ENCODE data around the gene LAMA3. TPM values are rescaled to one million over a fixed set of nuclear protein-coding genes. Genes with fewer than 3 reads are reported as not detected.

Gene LAMA3
- total RNA-seq, 3 donors from 2014 or later, result 0.08 to 0.20 (median 0.11) TPM

- ATAC-seq (peak; percentile 23 to 31), DNase-seq (peak; percentile 27)
- H3K4me1 Mint-ChIP-seq (ENCODE audit: low read depth), result peaks cover 70% of the 10 kb centered on the region
- H3K4me3 Mint-ChIP-seq, result peak overlapping the region; percentile 69
- H3K36me3 Mint-ChIP-seq (ENCODE audit: insufficient read depth), result no peaks in the 10 kb centered on the region
- H3K9me3 Mint-ChIP-seq, result no peaks in the 10 kb centered on the region
- no peaks in the 10 kb centered on the region for H3K27me3 Mint-ChIP-seq (ENCODE audit: low read depth)
Observed at GRCh38 chr18:23994361-23994902, 305.2 kb downstream of the LAMA3 start.

- DNase-seq (no peak), ATAC-seq (no peak)
- Mint-ChIP-seq H3K36me3 (ENCODE audit: insufficient read depth) (no peaks in the 10 kb centered on the region), H3K4me1 (ENCODE audit: low read depth) (peaks cover 69% of the 10 kb centered on the region), H3K9me3 (no peaks in the 10 kb centered on the region), H3K27me3 (ENCODE audit: low read depth) (no peaks in the 10 kb centered on the region), H3K4me3 (peak overlapping the region; percentile 17)
Observed at GRCh38 chr18:23995180-23995579, 305.9 kb downstream of the LAMA3 start.

GRCh38 chr18:23998018-23998417, 308.8 kb downstream of the LAMA3 start:
- ATAC-seq, result no peak

GRCh38 chr18:23998820-23999219, 309.6 kb downstream of the LAMA3 start:
- Mint-ChIP-seq H3K9me3 (no peaks in the 10 kb centered on the region), H3K36me3 (ENCODE audit: insufficient read depth) (no peaks in the 10 kb centered on the region), H3K4me3 (peak overlapping the region; percentile 6), H3K4me1 (ENCODE audit: low read depth) (peaks cover 73% of the 10 kb centered on the region), H3K27me3 (ENCODE audit: low read depth) (no peaks in the 10 kb centered on the region)
- DNase-seq, result no peak
- no peak for ATAC-seq

More at GRCh38 chr18:23998018-23998417, 308.8 kb downstream of the LAMA3 start:
- Mint-ChIP-seq H3K36me3 (ENCODE audit: insufficient read depth) (no peaks in the 10 kb centered on the region), H3K9me3 (no peaks in the 10 kb centered on the region), H3K27me3 (ENCODE audit: low read depth) (no peaks in the 10 kb centered on the region), H3K4me1 (ENCODE audit: low read depth) (peaks cover 70% of the 10 kb centered on the region), H3K4me3 (no peak overlapping the region)
- DNase-seq, result no peak

- no peak for DNase-seq
- no peaks in the 10 kb centered on the region for H3K27me3 Mint-ChIP-seq (ENCODE audit: low read depth)
Observed at GRCh38 chr18:24000613-24001490, 311.6 kb downstream of the LAMA3 start.

GRCh38 chr18:24002479-24002878, 313.2 kb downstream of the LAMA3 start:
- H3K4me1 Mint-ChIP-seq (ENCODE audit: low read depth), result peaks cover 73% of the 10 kb centered on the region

More at GRCh38 chr18:24000613-24001490, 311.6 kb downstream of the LAMA3 start:
- ATAC-seq, result peak; percentile 63 to 64
- Mint-ChIP-seq H3K36me3 (ENCODE audit: insufficient read depth) (no peaks in the 10 kb centered on the region), H3K4me1 (ENCODE audit: low read depth) (peaks cover 70% of the 10 kb centered on the region), H3K4me3 (peak overlapping the region; percentile 45), H3K9me3 (no peaks in the 10 kb centered on the region)

GRCh38 chr18:24003288-24003687, 314.0 kb downstream of the LAMA3 start:
- Mint-ChIP-seq H3K9me3 (no peaks in the 10 kb centered on the region), H3K4me3 (no peak overlapping the region), H3K36me3 (ENCODE audit: insufficient read depth) (no peaks in the 10 kb centered on the region), H3K4me1 (ENCODE audit: low read depth) (peaks cover 75% of the 10 kb centered on the region), H3K27me3 (ENCODE audit: low read depth) (no peaks in the 10 kb centered on the region)
- DNase-seq, result no peak
- no peak for ATAC-seq

More at GRCh38 chr18:24002479-24002878, 313.2 kb downstream of the LAMA3 start:
- Mint-ChIP-seq H3K36me3 (ENCODE audit: insufficient read depth) (no peaks in the 10 kb centered on the region), H3K27me3 (ENCODE audit: low read depth) (no peaks in the 10 kb centered on the region), H3K9me3 (no peaks in the 10 kb centered on the region), H3K4me3 (no peak overlapping the region)
- ATAC-seq, result no peak
- no peak for DNase-seq

- no peaks in the 10 kb centered on the region for H3K36me3 Mint-ChIP-seq (ENCODE audit: insufficient read depth)
- H3K4me1 Mint-ChIP-seq (ENCODE audit: low read depth), result peaks cover 77% of the 10 kb centered on the region
- H3K4me3 Mint-ChIP-seq, result no peak overlapping the region
- no peaks in the 10 kb centered on the region for H3K9me3 Mint-ChIP-seq
- DNase-seq (no peak), ATAC-seq (no peak)
- no peaks in the 10 kb centered on the region for H3K27me3 Mint-ChIP-seq (ENCODE audit: low read depth)
Observed at GRCh38 chr18:24003903-24004640, 314.8 kb downstream of the LAMA3 start.

Other genes with a start within 250 kb of the LAMA3 start
- 10 to 100 TPM; 42.9 to 55.4 (median 50.8) TPM for gene RIOK3, start 236.2 kb upstream of the LAMA3 start, total RNA-seq
- gene RMC1, start 185.9 kb upstream of the LAMA3 start, total RNA-seq, result 10 to 100 TPM; 36.3 to 47.6 (median 41.9) TPM
- gene NPC1, start 102.9 kb upstream of the LAMA3 start, total RNA-seq, result 10 to 100 TPM; 15.9 to 25.4 (median 19.0) TPM
- not detected for gene ANKRD29, start 26.5 kb upstream of the LAMA3 start, total RNA-seq

Data from activated T-cell treated with anti-CD3 and anti-CD28 coated beads, Interleukin-2, amount 50 U/mL, for 4 hours (primary cell).